Neural cell (in vitro differentiated cells): ENCODE data around the gene HLA-DQB1.

Experiments used
- CTCF ChIP-seq: fragments of 450-650 bp; IDR thresholded peaks from 2 replicates; pipeline ENCODE4 v1.5.1; 2014; ENCODE audit warnings: antibody characterized with exemption, mild to moderate bottlenecking, moderate library complexity; ENCODE audit not compliant: poor library complexity, severe bottlenecking
- EP300 ChIP-seq: fragments of 450-650 bp; conservative IDR thresholded peaks from 2 replicates; pipeline ENCODE4 v1.6.1; 2014; ENCODE audit warnings: antibody characterized with exemption, mild to moderate bottlenecking, moderate library complexity; ENCODE audit not compliant: poor library complexity, severe bottlenecking
- EZH2 ChIP-seq: fragments of 200-600, 300-800 bp; shearing (Covaris generic), sonication (generic); IDR thresholded peaks from 2 replicates; pipeline ENCODE4 v1.6.1; 2014; ENCODE audit warnings: antibody characterized with exemption, low read length, borderline replicate concordance, mild to moderate bottlenecking; ENCODE audit not compliant: insufficient read depth, poor library complexity, severe bottlenecking
- MXI1 ChIP-seq: fragments of 450-650 bp; conservative IDR thresholded peaks from 2 replicates; pipeline ENCODE4 v1.6.1; 2014; ENCODE audit warnings: antibody characterized with exemption, mild to moderate bottlenecking; ENCODE audit not compliant: poor library complexity, severe bottlenecking
- POLR2AphosphoS5 ChIP-seq: IDR thresholded peaks from 2 replicates; pipeline ENCODE4 v1.6.1; 2012
- RAD21 ChIP-seq: fragments of 450-650 bp; conservative IDR thresholded peaks from 2 replicates; pipeline ENCODE4 v1.6.1; 2014; ENCODE audit warnings: antibody characterized with exemption, mild to moderate bottlenecking, moderate library complexity
- SMC3 ChIP-seq: fragments of 450-650 bp; conservative IDR thresholded peaks from 2 replicates; pipeline ENCODE4 v1.6.1; 2014; ENCODE audit warnings: antibody characterized with exemption, mild to moderate bottlenecking, moderate library complexity; ENCODE audit not compliant: poor library complexity
- TAF1 ChIP-seq: IDR thresholded peaks from 2 replicates; pipeline ENCODE4 v1.6.1; 2012; ENCODE audit warnings: low read depth
- TF ChIP-seq, protein P1 (sequence below): IDR thresholded peaks from 2 replicates; pipeline ENCODE4 v1.6.1; 2012; ENCODE audit warnings: borderline replicate concordance

- TF ChIP-seq CTCF (no peak), TAF1 (no peak), POLR2AphosphoS5 (no peak), EZH2 (no peak), SMC3 (no peak), EP300 (no peak), RAD21 (no peak), MXI1 (no peak)
- TF ChIP-seq, protein P1, sequence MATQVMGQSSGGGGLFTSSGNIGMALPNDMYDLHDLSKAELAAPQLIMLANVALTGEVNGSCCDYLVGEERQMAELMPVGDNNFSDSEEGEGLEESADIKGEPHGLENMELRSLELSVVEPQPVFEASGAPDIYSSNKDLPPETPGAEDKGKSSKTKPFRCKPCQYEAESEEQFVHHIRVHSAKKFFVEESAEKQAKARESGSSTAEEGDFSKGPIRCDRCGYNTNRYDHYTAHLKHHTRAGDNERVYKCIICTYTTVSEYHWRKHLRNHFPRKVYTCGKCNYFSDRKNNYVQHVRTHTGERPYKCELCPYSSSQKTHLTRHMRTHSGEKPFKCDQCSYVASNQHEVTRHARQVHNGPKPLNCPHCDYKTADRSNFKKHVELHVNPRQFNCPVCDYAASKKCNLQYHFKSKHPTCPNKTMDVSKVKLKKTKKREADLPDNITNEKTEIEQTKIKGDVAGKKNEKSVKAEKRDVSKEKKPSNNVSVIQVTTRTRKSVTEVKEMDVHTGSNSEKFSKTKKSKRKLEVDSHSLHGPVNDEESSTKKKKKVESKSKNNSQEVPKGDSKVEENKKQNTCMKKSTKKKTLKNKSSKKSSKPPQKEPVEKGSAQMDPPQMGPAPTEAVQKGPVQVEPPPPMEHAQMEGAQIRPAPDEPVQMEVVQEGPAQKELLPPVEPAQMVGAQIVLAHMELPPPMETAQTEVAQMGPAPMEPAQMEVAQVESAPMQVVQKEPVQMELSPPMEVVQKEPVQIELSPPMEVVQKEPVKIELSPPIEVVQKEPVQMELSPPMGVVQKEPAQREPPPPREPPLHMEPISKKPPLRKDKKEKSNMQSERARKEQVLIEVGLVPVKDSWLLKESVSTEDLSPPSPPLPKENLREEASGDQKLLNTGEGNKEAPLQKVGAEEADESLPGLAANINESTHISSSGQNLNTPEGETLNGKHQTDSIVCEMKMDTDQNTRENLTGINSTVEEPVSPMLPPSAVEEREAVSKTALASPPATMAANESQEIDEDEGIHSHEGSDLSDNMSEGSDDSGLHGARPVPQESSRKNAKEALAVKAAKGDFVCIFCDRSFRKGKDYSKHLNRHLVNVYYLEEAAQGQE: no peak
Measured at GRCh38 chr6:32639440-32640394, 26.7 kb downstream of the HLA-DQB1 start.
